ENCODE measurements around the gene GRXCR2. TPM values are rescaled to one million over a fixed set of nuclear protein-coding genes. Genes with fewer than 3 reads are reported as not detected.

Gene GRXCR2
- total and polyA plus RNA-seq, 2 of the 13 experiments (the other 11 are each of a cell fraction or from before 2014, with no cell fraction given) = not detected

GRCh38 chr5:145825751-145826180, 47.0 kb downstream of the GRXCR2 start:
- in situ Hi-C loops (cut with HindIII; ENCODE audit: extremely low pct_ligation_motif_present, low pct_unique_long_range_greater_than_20kb) = loop anchor here (5.0 kb wide), 1 partner anchor 123 kb away; no protein-coding TSS in a partner anchor
- FAIRE-seq = no peak
- CTCF ChIA-PET (ENCODE audit: low intra/inter-chr PET ratio, low total read pairs) = interaction anchor here (1.3 to 2.8 kb wide), 6 partner anchors 62 to 224 kb away, joined by 3 to 25 read pairs (median 6); no protein-coding TSS in a partner anchor
- TF ChIP-seq PCBP2 (optimal IDR thresholded peaks at IDR 0.05; ENCODE audit: low read depth, low read length, poor library complexity, severe bottlenecking) (no peak), SALL2 (CRISPR knock-in tag; IDR thresholded peaks at IDR 0.05) (no peak), ZNF138 (CRISPR knock-in tag; IDR thresholded peaks at IDR 0.05; ENCODE audit: low read depth) (no peak), KLF16 (CRISPR knock-in tag; IDR thresholded peaks at IDR 0.05) (no peak), RFX1 (IDR thresholded peaks at IDR 0.05) (no peak), FLYWCH1 (CRISPR knock-in tag; IDR thresholded peaks at IDR 0.05) (no peak), CEBPB (IDR thresholded peaks at IDR 0.05; ENCODE audit: borderline replicate concordance, low read depth, low read length) (no peak), SMC3 (IDR thresholded peaks at IDR 0.05; ENCODE audit: low read length) (peak; percentile 72), ZNF790 (CRISPR knock-in tag; IDR thresholded peaks at IDR 0.05; ENCODE audit: borderline replicate concordance) (no peak), ZNF678 (CRISPR knock-in tag; IDR thresholded peaks at IDR 0.05) (0 out of 2 replicates have a peak, but pooled peaks have one; percentile 44), CHD4 (IDR thresholded peaks at IDR 0.05; ENCODE audit: borderline replicate concordance, low read length) (no peak), NCOA5 (CRISPR knock-in tag; IDR thresholded peaks at IDR 0.05) (no peak), ZNF337 (CRISPR knock-in tag; IDR thresholded peaks at IDR 0.05; ENCODE audit: borderline replicate concordance, low read depth) (no peak), KMT2B (CRISPR knock-in tag; IDR thresholded peaks at IDR 0.05) (no peak), ZNF275 (CRISPR knock-in tag; IDR thresholded peaks at IDR 0.05; ENCODE audit: borderline replicate concordance) (no peak), ARID3A (IDR thresholded peaks at IDR 0.05; ENCODE audit: low read depth, low read length) (0 out of 2 replicates have a peak, but pooled peaks have one; percentile 15), CREB1 (IDR thresholded peaks at IDR 0.05) (no peak), CREB1 (CRISPR knock-in tag; IDR thresholded peaks at IDR 0.05) (0 out of 2 replicates have a peak, but pooled peaks have one; percentile 16), THAP7 (CRISPR knock-in tag; IDR thresholded peaks at IDR 0.05) (no peak), ZNF614 (CRISPR knock-in tag; IDR thresholded peaks at IDR 0.05; ENCODE audit: borderline replicate concordance) (no peak), ZNF101 (CRISPR knock-in tag; IDR thresholded peaks at IDR 0.05; ENCODE audit: borderline replicate concordance, low read depth) (no peak), RAD21 (CRISPR knock-in tag; IDR thresholded peaks at IDR 0.05) (peak; percentile 33; the same call in 1 of the 2 replicates), ZNF569 (CRISPR knock-in tag; IDR thresholded peaks at IDR 0.05; ENCODE audit: borderline replicate concordance) (no peak), ZNF263 (CRISPR knock-in tag; IDR thresholded peaks at IDR 0.05) (no peak)

More at GRCh38 chr5:145825751-145826180, 47.0 kb downstream of the GRXCR2 start:
- H3K4me1 ChIP-seq (ENCODE audit: insufficient read depth, low read length) = peaks cover 25% of the 10 kb centered on the region
- peaks cover 9% of the 10 kb centered on the region for H3K79me2 ChIP-seq (ENCODE audit: insufficient read depth, low read length)
- no peak overlapping the region for H3K27ac ChIP-seq (ENCODE audit: extremely low read length, insufficient read depth, low read length)
- H3K4me3 ChIP-seq (replicated peaks in 1 of 3; ENCODE audit: insufficient read depth in 1 of 3, low read depth in 2 of 3, low read length in 3 of 3) = no peak overlapping the region
- peak; percentile 61 for DNase-seq (ENCODE audit: low spot score)
- intact Hi-C loops (cut with micrococcal nuclease; ENCODE audit: unreplicated experiment) = loop anchor here (1.0 to 5.0 kb wide), 4 partner anchors 63 to 1623 kb away; no protein-coding TSS in a partner anchor
- ATAC-seq = peak; percentile 66
- H4K20me1 ChIP-seq (ENCODE audit: insufficient read depth, low read length) = no peaks in the 10 kb centered on the region; the same call in 1 of the 2 replicates
- no peak overlapping the region for H3K9ac ChIP-seq (ENCODE audit: insufficient read depth, low read depth, low read length)
- no peak overlapping the region for H2AFZ ChIP-seq (ENCODE audit: low read length)
- 67% methylated on average over 3 of the region's 3 CpGs for WGBS (ENCODE audit: low lambda C conversion rate)
- no peak overlapping the region for H3K4me2 ChIP-seq (ENCODE audit: low read depth, low read length)
- BruUV-seq (replicated peaks) = no TSS peak
- H3K9me3 ChIP-seq (ENCODE audit: low read length) = no peaks in the 10 kb centered on the region
- H3K36me3 ChIP-seq (replicated peaks in 1 of 2; ENCODE audit: control insufficient read depth in 1 of 2, insufficient read depth in 2 of 2, low read length in 2 of 2) = no peaks in the 10 kb centered on the region
- POLR2A ChIA-PET = interaction anchor here (1.8 kb wide), 1 partner anchor 9 kb away, joined by 5 read pairs; the partner anchor contains the start of gene PRELID2
- H3K27me3 ChIP-seq (ENCODE audit: control insufficient read depth in 1 of 2, insufficient read depth in 2 of 2, low read length in 2 of 2) = no peaks in the 10 kb centered on the region
